Endodermal cell (in vitro differentiated cells): ENCODE results near the gene OR2F1. TPM values are rescaled to one million over a fixed set of nuclear protein-coding genes. Genes with fewer than 3 reads are reported as not detected.

Experiments
- DNase-seq: peaks from one replicate; pipeline ENCODE4 v3.0.0-alpha.2; 2017
- H3K27ac ChIP-seq: 2 replicates; pipeline ENCODE4 v1.5.1; 2013; ENCODE audit warnings: mild to moderate bottlenecking, low read depth, low read length, moderate library complexity
- H3K27me3 ChIP-seq: 2 replicates; pipeline ENCODE4 v1.6.1; 2013; ENCODE audit warnings: mild to moderate bottlenecking, low read length, moderate library complexity; ENCODE audit not compliant: insufficient read depth, control insufficient read depth, poor library complexity, severe bottlenecking
- H3K36me3 ChIP-seq: 2 replicates; pipeline ENCODE4 v1.7.0; 2013; ENCODE audit warnings: mild to moderate bottlenecking, low read length, moderate library complexity; ENCODE audit not compliant: control insufficient read depth, insufficient read depth
- H3K4me1 ChIP-seq: one replicate; pipeline ENCODE4 v1.7.0; 2013; ENCODE audit warnings: low read length; ENCODE audit not compliant: control insufficient read depth, insufficient read depth
- H3K4me3 ChIP-seq: 2 replicates; pipeline ENCODE4 v1.5.1; 2013; ENCODE audit warnings: mild to moderate bottlenecking, low read length, moderate library complexity
- H3K9ac ChIP-seq: 2 replicates; pipeline ENCODE4 v1.6.1; 2013; ENCODE audit warnings: mild to moderate bottlenecking, low read length, moderate library complexity; ENCODE audit not compliant: poor library complexity, severe bottlenecking; ENCODE audit errors: extremely low read depth
- H3K9me3 ChIP-seq: 2 replicates; pipeline ENCODE4 v1.6.1; 2013; ENCODE audit warnings: mild to moderate bottlenecking, low read length, moderate library complexity; ENCODE audit not compliant: control insufficient read depth
- H3K27ac Mint-ChIP-seq: 2 replicates; pipeline ENCODE4 v1.8.0; 2020; ENCODE audit warnings: mixed read lengths
- H3K27me3 Mint-ChIP-seq: 2 replicates; pipeline ENCODE4 v1.8.0; 2021; ENCODE audit warnings: mild to moderate bottlenecking, mixed read lengths; ENCODE audit not compliant: insufficient read depth
- H3K36me3 Mint-ChIP-seq: 2 replicates; pipeline ENCODE4 v1.8.0; 2020; ENCODE audit warnings: low read depth, mixed read lengths
- H3K4me1 Mint-ChIP-seq: 2 replicates; pipeline ENCODE4 v1.8.0; 2020; ENCODE audit warnings: mixed read lengths
- H3K4me3 Mint-ChIP-seq: 2 replicates; pipeline ENCODE4 v1.8.0; 2020; ENCODE audit warnings: mild to moderate bottlenecking, moderate library complexity, mixed read lengths
- H3K9me3 Mint-ChIP-seq: 2 replicates; pipeline ENCODE4 v1.8.0; 2020; ENCODE audit warnings: mild to moderate bottlenecking, mixed read lengths
- CTCF ChIP-seq: fragments of 200-600 bp; sonication (generic); conservative IDR thresholded peaks from 2 replicates; pipeline ENCODE4 v1.5.0; 2021; ENCODE audit warnings: antibody characterized with exemption, mild to moderate bottlenecking
- WGBS, 2 experiments: methylation state at CpG; one replicate each; pipeline versions ENCODE4 v1.1.5 to v1.1.7; 2013; ENCODE audit warnings: missing lambda C conversion rate in 2 of 2, mixed read lengths in 1 of 2; ENCODE audit not compliant: insufficient coverage in 1 of 2, insufficient read length in 1 of 2; 5-methylcytosine and 5-hydroxymethylcytosine counted together
- total RNA-seq, 2 donors: library from RNA; stranded (reverse); fragmentation: NEBNext Ultra II Directional in 1 of 2; extraction: Animal tissue kit (Norgen Biotek cat#: 25700) in 1 of 2; gene quantifications; 2 replicates in 1 of 2; 3 replicates in 1 of 2; pipeline ENCODE4 v1.2.1, GENCODE V29; 2021

The OR2F1 gene
- total RNA-seq, 2 donors from 2014 or later: not detected

- Histone ChIP-seq H3K27me3 (no peaks in the 10 kb centered on the region), H3K9me3 (no peaks in the 10 kb centered on the region), H3K36me3 (no peaks in the 10 kb centered on the region), H3K4me3 (no peak within 1 kb of the TSS), H3K9ac (no peak within 1 kb of the TSS), H3K4me1 (no peaks in the 10 kb centered on the region), H3K27ac (no peak within 1 kb of the TSS)
- no peak for TF ChIP-seq CTCF
- WGBS, 2 experiments: 86 to 96% methylated on average over 1 to 2 of the region's 3 CpGs
- no peaks in the 10 kb centered on the region for H3K27me3 Mint-ChIP-seq
- H3K4me1 Mint-ChIP-seq: peaks cover 4% of the 10 kb centered on the region
- no peak within 1 kb of the TSS for H3K27ac Mint-ChIP-seq
- H3K4me3 Mint-ChIP-seq: no peak within 1 kb of the TSS
- H3K36me3 Mint-ChIP-seq: no peaks in the 10 kb centered on the region
- H3K9me3 Mint-ChIP-seq: no peaks in the 10 kb centered on the region
- no peak for DNase-seq
Observed at GRCh38 chr7:143934526-143935325, 19.9 kb upstream of the OR2F1 start, which contains the start of gene OR2F2. OR2F2 (plus strand) TSS chr7:143935233; CDS start chr7:143935233, 0 bp downstream.

- no peak overlapping the region for H3K27ac Mint-ChIP-seq
- no peak overlapping the region for H3K27ac ChIP-seq
- no peaks in the 10 kb centered on the region for H3K36me3 Mint-ChIP-seq
- H3K4me3 Mint-ChIP-seq: no peak overlapping the region
- no peaks in the 10 kb centered on the region for H3K27me3 Mint-ChIP-seq
- no peaks in the 10 kb centered on the region for H3K9me3 ChIP-seq
- no peak overlapping the region for H3K9ac ChIP-seq
- no peaks in the 10 kb centered on the region for H3K36me3 ChIP-seq
- no peak for TF ChIP-seq CTCF
- WGBS, 2 experiments: 94 to 100% methylated on average over 1 to 4 of the region's 4 CpGs
- H3K27me3 ChIP-seq: no peaks in the 10 kb centered on the region
- peaks cover 4% of the 10 kb centered on the region for H3K4me1 Mint-ChIP-seq
- no peaks in the 10 kb centered on the region for H3K4me1 ChIP-seq
- no peaks in the 10 kb centered on the region for H3K9me3 Mint-ChIP-seq
- DNase-seq: no peak
- no peak overlapping the region for H3K4me3 ChIP-seq
Observed at GRCh38 chr7:143936087-143937009, 18.3 kb upstream of the OR2F1 start.

GRCh38 chr7:143938379-143939243 is 16.0 kb upstream of the OR2F1 start:
- H3K4me3 ChIP-seq: no peak overlapping the region
- Mint-ChIP-seq H3K27ac (no peak overlapping the region), H3K4me3 (no peak overlapping the region), H3K36me3 (no peaks in the 10 kb centered on the region), H3K9me3 (no peaks in the 10 kb centered on the region), H3K27me3 (no peaks in the 10 kb centered on the region), H3K4me1 (peaks cover 2% of the 10 kb centered on the region)
- no peaks in the 10 kb centered on the region for H3K4me1 ChIP-seq
- H3K36me3 ChIP-seq: no peaks in the 10 kb centered on the region
- DNase-seq: no peak
- H3K27me3 ChIP-seq: no peaks in the 10 kb centered on the region
- H3K9ac ChIP-seq: no peak overlapping the region
- no peak for TF ChIP-seq CTCF
- no peaks in the 10 kb centered on the region for H3K9me3 ChIP-seq
- 88 to 100% methylated on average over 3 to 5 of the region's 5 CpGs for WGBS, 2 experiments
- H3K27ac ChIP-seq: no peak overlapping the region
